HepG2 (cell line): Measurements from ENCODE around the gene DOCK10. TPM values are rescaled to one million over a fixed set of nuclear protein-coding genes. Genes with fewer than 3 reads are reported as not detected.

Experiments used
- ATAC-seq: fragments of 200-7000 bp; cut with Tn5 transposase; 3 replicates; pipeline ENCODE4 v1.9.1; 2020; ENCODE audit warnings: mild to moderate bottlenecking, moderate library complexity
- BruUV-seq: library from RNA; stranded (reverse); fragments of 400-500 nt; replicated peaks from 2 replicates; lab custom pipeline; 2021; lab: Mats Ljungman, UMichigan
- CTCF ChIA-PET: fragments of 300-600 bp; formaldehyde crosslinking; extraction: SDS; loops from one replicate; lab custom pipeline; 2021; ENCODE audit warnings: low total read pairs, inconsistent platforms, low intra/inter-chr PET ratio; lab: Yijun Ruan, JAX
- POLR2A ChIA-PET: fragments of 350-600 bp; sonication (Branson Sonifier 250); formaldehyde crosslinking; loops from one replicate; lab custom pipeline; 2020; ENCODE audit warnings: antibody characterized with exemption, inconsistent platforms; lab: Yijun Ruan, JAX
- DNase-seq: peaks from one replicate; pipeline ENCODE4 v3.0.0-alpha.2; 2015; ENCODE audit warnings: low spot score
- FAIRE-seq: peaks from 3 replicates; lab custom pipeline; 2011; peaks lifted over from hg19 to GRCh38; lab: Jason Lieb, UNC
- H2AFZ ChIP-seq: one replicate; pipeline ENCODE4 v1.6.1; 2011; ENCODE audit warnings: low read length, inconsistent platforms
- H3K27ac ChIP-seq: fragments of 300-600 bp; 3 replicates; pipeline ENCODE4 v1.8.0; 2011; ENCODE audit warnings: mixed run types, mild to moderate bottlenecking, mixed read lengths, low read length, inconsistent platforms; ENCODE audit not compliant: insufficient read depth; ENCODE audit errors: extremely low read length
- H3K27me3 ChIP-seq, 2 experiments: fragments of 200-600 bp in 1 of 2; 2 replicates in 1 of 2; 3 replicates in 1 of 2; pipeline versions ENCODE4 v1.6.0 to v1.8.0; 2011; ENCODE audit warnings: low read length in 2 of 2, mild to moderate bottlenecking in 2 of 2, moderate library complexity in 2 of 2, inconsistent platforms in 1 of 2; ENCODE audit not compliant: insufficient read depth in 2 of 2, control insufficient read depth in 1 of 2
- H3K36me3 ChIP-seq, 2 experiments: fragments of 200-600 bp in 1 of 2; replicated peaks in 1 of 2; 2 replicates in 1 of 2; 3 replicates in 1 of 2; pipeline versions ENCODE4 v1.5.1 to v1.8.0; 2011; ENCODE audit warnings: low read length in 2 of 2, inconsistent platforms in 1 of 2; ENCODE audit not compliant: insufficient read depth in 2 of 2, control insufficient read depth in 1 of 2
- H3K4me1 ChIP-seq: 2 replicates; pipeline ENCODE4 v1.5.1; 2012; ENCODE audit warnings: low read length, inconsistent platforms; ENCODE audit not compliant: insufficient read depth
- H3K4me2 ChIP-seq: 2 replicates; pipeline ENCODE4 v1.6.0; 2011; ENCODE audit warnings: low read depth, low read length, inconsistent platforms
- H3K4me3 ChIP-seq, 3 experiments: fragments of 200-600 bp in 1 of 3; sonication (generic), shearing (Covaris generic) in 1 of 3; replicated peaks in 1 of 3; 2 replicates each; pipeline ENCODE4 v1.5.1; 2011 to 2016; ENCODE audit warnings: low read length in 3 of 3, inconsistent platforms in 2 of 3, low read depth in 2 of 3, mild to moderate bottlenecking in 2 of 3, control low read depth in 1 of 3, mixed read lengths in 1 of 3; ENCODE audit not compliant: insufficient read depth in 1 of 3
- H3K79me2 ChIP-seq: one replicate; pipeline ENCODE4 v1.6.1; 2011; ENCODE audit warnings: low read length, inconsistent platforms; ENCODE audit not compliant: insufficient read depth
- H3K9ac ChIP-seq: 2 replicates; pipeline ENCODE4 v1.6.0; 2011; ENCODE audit warnings: mild to moderate bottlenecking, low read depth, low read length, inconsistent platforms; ENCODE audit not compliant: insufficient read depth
- H3K9me3 ChIP-seq: 2 replicates; pipeline ENCODE4 v1.5.1; 2012; ENCODE audit warnings: mild to moderate bottlenecking, low read length
- H4K20me1 ChIP-seq: 2 replicates; pipeline ENCODE4 v1.6.0; 2011; ENCODE audit warnings: inconsistent platforms, mild to moderate bottlenecking, low read length, moderate library complexity; ENCODE audit not compliant: insufficient read depth
- JDP2 ChIP-seq: sonication (generic); formaldehyde crosslinking; IDR thresholded peaks from 2 replicates; pipeline ENCODE4 v1.8.1; 2022; ENCODE audit warnings: missing genetic modification reagents, borderline replicate concordance
- WIZ ChIP-seq: sonication (generic); formaldehyde crosslinking; IDR thresholded peaks from 2 replicates; pipeline ENCODE4 v1.5.1; 2020; ENCODE audit warnings: mild to moderate bottlenecking, missing genetic modification reagents
- ZMYM2 ChIP-seq: sonication (generic); formaldehyde crosslinking; IDR thresholded peaks from 2 replicates; pipeline ENCODE4 v1.8.0; 2022; ENCODE audit warnings: mild to moderate bottlenecking, missing genetic modification reagents
- ZNF33A ChIP-seq: sonication (generic); formaldehyde crosslinking; IDR thresholded peaks from 2 replicates; pipeline ENCODE4 v1.5.1; 2020; ENCODE audit warnings: missing genetic modification reagents, mild to moderate bottlenecking, moderate library complexity, borderline replicate concordance
- WGBS: methylation state at CpG from one replicate; pipeline ENCODE4 v1.1.6; 2017; ENCODE audit warnings: low lambda C conversion rate; 5-methylcytosine and 5-hydroxymethylcytosine counted together
- in situ Hi-C: cut with HindIII; loops from 2 replicates; pipeline ENCODE4 v1.10.0; 2017; ENCODE audit warnings: low pct_unique_long_range_greater_than_20kb; ENCODE audit not compliant: extremely low pct_ligation_motif_present
- intact Hi-C: fragments of 100-400 bp; cut with micrococcal nuclease; formaldehyde crosslinking; loops from one replicate; pipeline ENCODE4 v1.10.0; 2022; ENCODE audit not compliant: unreplicated experiment
- polyA plus RNA-seq, 8 experiments: library from polyadenylated mRNA; depleted of rRNA in 3 of 8; stranded (reverse) in 7 of 8; unstranded in 1 of 8; fragments of >200 nt; fragmentation: Illumina TruSeq in 4 of 8; extraction: Trizol in 4 of 8; gene quantifications; 2 replicates each; pipeline versions ENCODE4 v1.2.1 to v1.2.3, GENCODE V29; 2011 to 2016; ENCODE audit warnings: low read depth in 4 of 8, missing spikeins in 1 of 8, mixed read lengths in 1 of 8; ENCODE audit not compliant: insufficient read depth in 1 of 8
- total RNA-seq, 5 experiments: library from RNA; depleted of rRNA; stranded (reverse); fragments of >200 nt; fragmentation: Illumina TruSeq; extraction: Trizol; gene quantifications; 2 replicates each; pipeline ENCODE4 v1.2.3, GENCODE V29; 2016; ENCODE audit warnings: low read depth in 1 of 5
- TF ChIP-seq, protein P1 (sequence below): sonication (generic); formaldehyde crosslinking; IDR thresholded peaks from 2 replicates; pipeline ENCODE4 v1.8.1; 2022; ENCODE audit warnings: low read depth, mild to moderate bottlenecking, missing genetic modification reagents
- TF ChIP-seq, protein P2 (sequence below): IDR thresholded peaks from 2 replicates; pipeline ENCODE4 v1.6.1; 2016
- TF ChIP-seq, protein P3 (sequence below): sonication (generic); formaldehyde crosslinking; conservative IDR thresholded peaks from 2 replicates; pipeline ENCODE4 v1.8.0; 2022; ENCODE audit warnings: low read depth, missing genetic modification reagents
- TF ChIP-seq, protein P4 (sequence below): sonication (generic); formaldehyde crosslinking; IDR thresholded peaks from 2 replicates; pipeline ENCODE4 v1.5.0; 2020; ENCODE audit warnings: mild to moderate bottlenecking, missing genetic modification reagents

DOCK10 gene
- total and polyA plus RNA-seq, 2 of the 13 experiments (the other 11 are each of a cell fraction or from before 2014, with no cell fraction given): not detected

DNA sequence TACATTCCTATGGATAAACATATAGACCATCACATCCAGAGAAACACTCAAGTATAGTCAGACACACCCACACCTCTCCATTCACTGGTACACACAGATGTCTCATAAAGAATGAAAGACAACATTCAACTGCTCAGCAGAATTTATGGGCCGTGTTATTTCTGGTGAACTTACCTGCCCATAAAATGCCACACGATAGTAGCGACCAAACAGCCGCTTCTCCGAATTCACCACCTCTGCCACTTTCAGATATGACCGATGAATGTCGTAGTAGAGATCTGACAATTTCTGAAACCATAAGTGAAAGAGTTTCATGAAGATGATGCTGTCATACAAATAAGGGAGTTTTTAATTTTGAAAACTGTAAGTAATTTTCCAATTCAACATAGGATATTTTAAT, 255.4 kb downstream of the DOCK10 start:
- Histone ChIP-seq H3K4me2 (no peak overlapping the region), H4K20me1 (no peaks in the 10 kb centered on the region)
- no peak for FAIRE-seq

More for the DNA sequence above, 255.4 kb downstream of the DOCK10 start:
- Histone ChIP-seq H3K36me3 (no peaks in the 10 kb centered on the region), H3K9ac (no peak overlapping the region), H2AFZ (no peak overlapping the region), H3K27me3 (0 out of 5 replicates have a peak, but pooled peaks cover 0 to 3% of the 10 kb centered on the region in 2 experiments), H3K79me2 (no peaks in the 10 kb centered on the region), H3K4me3 (no peak overlapping the region), H3K4me1 (no peaks in the 10 kb centered on the region), H3K9me3 (no peaks in the 10 kb centered on the region), H3K27ac (no peak overlapping the region)
- intact Hi-C loops (no loop called here), in situ Hi-C loops (no loop called here)
- ATAC-seq (no peak), DNase-seq (no peak)
- no TSS peak for BruUV-seq
- TF ChIP-seq ZMYM2 (CRISPR knock-in tag) (no peak), JDP2 (no peak), WIZ (CRISPR knock-in tag) (no peak), ZNF33A (CRISPR knock-in tag) (no peak)
- TF ChIP-seq, protein P1, sequence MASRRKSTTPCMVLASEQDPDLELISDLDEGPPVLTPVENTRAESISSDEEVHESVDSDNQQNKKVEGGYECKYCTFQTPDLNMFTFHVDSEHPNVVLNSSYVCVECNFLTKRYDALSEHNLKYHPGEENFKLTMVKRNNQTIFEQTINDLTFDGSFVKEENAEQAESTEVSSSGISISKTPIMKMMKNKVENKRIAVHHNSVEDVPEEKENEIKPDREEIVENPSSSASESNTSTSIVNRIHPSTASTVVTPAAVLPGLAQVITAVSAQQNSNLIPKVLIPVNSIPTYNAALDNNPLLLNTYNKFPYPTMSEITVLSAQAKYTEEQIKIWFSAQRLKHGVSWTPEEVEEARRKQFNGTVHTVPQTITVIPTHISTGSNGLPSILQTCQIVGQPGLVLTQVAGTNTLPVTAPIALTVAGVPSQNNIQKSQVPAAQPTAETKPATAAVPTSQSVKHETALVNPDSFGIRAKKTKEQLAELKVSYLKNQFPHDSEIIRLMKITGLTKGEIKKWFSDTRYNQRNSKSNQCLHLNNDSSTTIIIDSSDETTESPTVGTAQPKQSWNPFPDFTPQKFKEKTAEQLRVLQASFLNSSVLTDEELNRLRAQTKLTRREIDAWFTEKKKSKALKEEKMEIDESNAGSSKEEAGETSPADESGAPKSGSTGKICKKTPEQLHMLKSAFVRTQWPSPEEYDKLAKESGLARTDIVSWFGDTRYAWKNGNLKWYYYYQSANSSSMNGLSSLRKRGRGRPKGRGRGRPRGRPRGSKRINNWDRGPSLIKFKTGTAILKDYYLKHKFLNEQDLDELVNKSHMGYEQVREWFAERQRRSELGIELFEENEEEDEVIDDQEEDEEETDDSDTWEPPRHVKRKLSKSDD: no peak
- TF ChIP-seq, protein P2, sequence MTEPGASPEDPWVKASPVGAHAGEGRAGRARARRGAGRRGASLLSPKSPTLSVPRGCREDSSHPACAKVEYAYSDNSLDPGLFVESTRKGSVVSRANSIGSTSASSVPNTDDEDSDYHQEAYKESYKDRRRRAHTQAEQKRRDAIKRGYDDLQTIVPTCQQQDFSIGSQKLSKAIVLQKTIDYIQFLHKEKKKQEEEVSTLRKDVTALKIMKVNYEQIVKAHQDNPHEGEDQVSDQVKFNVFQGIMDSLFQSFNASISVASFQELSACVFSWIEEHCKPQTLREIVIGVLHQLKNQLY: no peak
- TF ChIP-seq, protein P3, sequence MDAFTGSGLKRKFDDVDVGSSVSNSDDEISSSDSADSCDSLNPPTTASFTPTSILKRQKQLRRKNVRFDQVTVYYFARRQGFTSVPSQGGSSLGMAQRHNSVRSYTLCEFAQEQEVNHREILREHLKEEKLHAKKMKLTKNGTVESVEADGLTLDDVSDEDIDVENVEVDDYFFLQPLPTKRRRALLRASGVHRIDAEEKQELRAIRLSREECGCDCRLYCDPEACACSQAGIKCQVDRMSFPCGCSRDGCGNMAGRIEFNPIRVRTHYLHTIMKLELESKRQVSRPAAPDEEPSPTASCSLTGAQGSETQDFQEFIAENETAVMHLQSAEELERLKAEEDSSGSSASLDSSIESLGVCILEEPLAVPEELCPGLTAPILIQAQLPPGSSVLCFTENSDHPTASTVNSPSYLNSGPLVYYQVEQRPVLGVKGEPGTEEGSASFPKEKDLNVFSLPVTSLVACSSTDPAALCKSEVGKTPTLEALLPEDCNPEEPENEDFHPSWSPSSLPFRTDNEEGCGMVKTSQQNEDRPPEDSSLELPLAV (CRISPR knock-in tag): no peak
- TF ChIP-seq, protein P4, sequence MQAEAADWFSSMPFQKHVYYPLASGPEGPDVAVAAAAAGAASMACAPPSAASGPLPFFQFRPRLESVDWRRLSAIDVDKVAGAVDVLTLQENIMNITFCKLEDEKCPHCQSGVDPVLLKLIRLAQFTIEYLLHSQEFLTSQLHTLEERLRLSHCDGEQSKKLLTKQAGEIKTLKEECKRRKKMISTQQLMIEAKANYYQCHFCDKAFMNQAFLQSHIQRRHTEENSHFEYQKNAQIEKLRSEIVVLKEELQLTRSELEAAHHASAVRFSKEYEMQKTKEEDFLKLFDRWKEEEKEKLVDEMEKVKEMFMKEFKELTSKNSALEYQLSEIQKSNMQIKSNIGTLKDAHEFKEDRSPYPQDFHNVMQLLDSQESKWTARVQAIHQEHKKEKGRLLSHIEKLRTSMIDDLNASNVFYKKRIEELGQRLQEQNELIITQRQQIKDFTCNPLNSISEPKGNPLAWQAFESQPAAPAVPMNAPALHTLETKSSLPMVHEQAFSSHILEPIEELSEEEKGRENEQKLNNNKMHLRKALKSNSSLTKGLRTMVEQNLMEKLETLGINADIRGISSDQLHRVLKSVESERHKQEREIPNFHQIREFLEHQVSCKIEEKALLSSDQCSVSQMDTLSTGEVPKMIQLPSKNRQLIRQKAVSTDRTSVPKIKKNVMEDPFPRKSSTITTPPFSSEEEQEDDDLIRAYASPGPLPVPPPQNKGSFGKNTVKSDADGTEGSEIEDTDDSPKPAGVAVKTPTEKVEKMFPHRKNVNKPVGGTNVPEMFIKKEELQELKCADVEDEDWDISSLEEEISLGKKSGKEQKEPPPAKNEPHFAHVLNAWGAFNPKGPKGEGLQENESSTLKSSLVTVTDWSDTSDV (CRISPR knock-in tag): no peak
- ChIA-PET POLR2A (no interaction called here), CTCF (no interaction called here)
- WGBS: 24% methylated on average over 7 of the region's 7 CpGs
